A549 (cell line): ENCODE data around the gene CCDC33. TPM values are rescaled to one million over a fixed set of nuclear protein-coding genes. Genes with fewer than 3 reads are reported as not detected.

Source experiments
- ATAC-seq, 2 experiments: fragments of 200-7000 bp in 1 of 2; fragments of >200 bp in 1 of 2; cut with Nextera tagmentation in 1 of 2; cut with Tn5 transposase in 1 of 2; 3 replicates each; pipeline versions ENCODE4 v1.8.0 to v1.9.1; 2018 to 2020; ENCODE audit warnings: mild to moderate bottlenecking in 1 of 2, moderate library complexity in 1 of 2
- CTCF ChIA-PET: fragments of 300-600 bp; sonication (Branson Sonifier 250); formaldehyde crosslinking; extraction: SDS; loops from one replicate; lab custom pipeline; 2021; ENCODE audit warnings: antibody characterized with exemption, inconsistent platforms; lab: Yijun Ruan, JAX
- POLR2A ChIA-PET: fragments of 350-600 bp; formaldehyde crosslinking; extraction: SDS; loops from one replicate; lab custom pipeline; 2021; ENCODE audit warnings: antibody characterized with exemption, inconsistent platforms; lab: Yijun Ruan, JAX
- DNase-seq, 2 experiments: peaks; one replicate each; pipeline versions ENCODE4 v3.0.0 to v3.0.0-alpha.2; 2011 to 2016; ENCODE audit warnings: low read depth in 1 of 2, low spot score in 1 of 2
- FAIRE-seq: peaks from 2 replicates; lab custom pipeline; 2011; peaks lifted over from hg19 to GRCh38; lab: Jason Lieb, UNC
- H3K27ac ChIP-seq, 2 experiments: fragments of >200 bp; sonication (Bioruptor Twin); formaldehyde crosslinking; 3 replicates each; pipeline ENCODE4 v1.5.1; 2016 to 2017
- H3K4me1 ChIP-seq: fragments of >200 bp; sonication (Bioruptor Twin); formaldehyde crosslinking; 3 replicates; pipeline ENCODE4 v1.6.1; 2016
- H3K4me2 ChIP-seq: fragments of >200 bp; sonication (Bioruptor Twin); formaldehyde crosslinking; 3 replicates; pipeline ENCODE4 v1.6.1; 2016
- H3K4me3 ChIP-seq: fragments of >200 bp; sonication (Bioruptor Twin); formaldehyde crosslinking; 3 replicates; pipeline ENCODE4 v1.5.1; 2016
- H3K9me3 ChIP-seq: fragments of >200 bp; sonication (Bioruptor Twin); formaldehyde crosslinking; 3 replicates; pipeline ENCODE4 v1.6.1; 2016
- CBX2 ChIP-seq: fragments of 200-600 bp; sonication (generic); IDR thresholded peaks from 2 replicates; pipeline ENCODE4 v1.6.1; 2016; ENCODE audit warnings: low read depth, mild to moderate bottlenecking, borderline replicate concordance
- CHD2 ChIP-seq: fragments of 150-350 bp; IDR thresholded peaks from 2 replicates; pipeline ENCODE4 v1.6.1; 2014; ENCODE audit warnings: low read length; ENCODE audit not compliant: partially characterized antibody
- CTCF ChIP-seq: fragments of >200 bp; sonication (Bioruptor Twin); formaldehyde crosslinking; IDR thresholded peaks from 3 replicates; pipeline ENCODE4 v1.5.1; 2016
- EHF ChIP-seq: fragments of 250-450 bp; sonication (Bioruptor Pico); IDR thresholded peaks from 2 replicates; pipeline ENCODE4 v1.5.0; 2020; ENCODE audit warnings: mild to moderate bottlenecking
- ESRRA ChIP-seq: fragments of 150-350 bp; IDR thresholded peaks from 2 replicates; pipeline ENCODE4 v1.6.1; 2014; ENCODE audit warnings: mild to moderate bottlenecking, low read length, borderline replicate concordance
- GATA3 ChIP-seq: IDR thresholded peaks from 2 replicates; pipeline ENCODE4 v1.6.1; 2012; ENCODE audit warnings: borderline replicate concordance
- HOXB13 ChIP-seq: fragments of 250-450 bp; sonication (Bioruptor Pico); IDR thresholded peaks from 2 replicates; pipeline ENCODE4 v1.5.0; 2020; ENCODE audit warnings: low read depth, mild to moderate bottlenecking, moderate library complexity
- JUN ChIP-seq, 2 experiments: fragments of >200 bp; sonication (Bioruptor Twin); formaldehyde crosslinking; IDR thresholded peaks; 2 replicates in 1 of 2; 3 replicates in 1 of 2; pipeline ENCODE4 v1.6.1; 2016 to 2017
- JUNB ChIP-seq: fragments of >200 bp; sonication (Bioruptor Twin); formaldehyde crosslinking; IDR thresholded peaks from 2 replicates; pipeline ENCODE4 v1.6.1; 2016
- KDM1A ChIP-seq: fragments of 200-600 bp; sonication (generic); IDR thresholded peaks from 2 replicates; pipeline ENCODE4 v1.6.1; 2016; ENCODE audit warnings: low read depth, mild to moderate bottlenecking
- MAX ChIP-seq: IDR thresholded peaks from 2 replicates; pipeline ENCODE4 v1.6.1; 2012
- NPAS2 ChIP-seq: fragments of 250-450 bp; sonication (Bioruptor Pico); IDR thresholded peaks from 2 replicates; pipeline ENCODE4 v1.8.0; 2022; ENCODE audit warnings: mild to moderate bottlenecking, moderate library complexity, borderline replicate concordance
- PHF8 ChIP-seq: fragments of 200-600 bp; sonication (generic); IDR thresholded peaks from 2 replicates; pipeline ENCODE4 v1.6.1; 2016; ENCODE audit warnings: low read depth, mild to moderate bottlenecking, antibody characterized with exemption, moderate library complexity, borderline replicate concordance
- POLR2A ChIP-seq: IDR thresholded peaks from 2 replicates; pipeline ENCODE4 v1.6.1; 2012; ENCODE audit warnings: mild to moderate bottlenecking, low read length
- POLR2AphosphoS2 ChIP-seq: conservative IDR thresholded peaks from 2 replicates; pipeline ENCODE4 v1.6.1; 2012; ENCODE audit warnings: low read length, improper control_type of control experiment, inconsistent platforms
- RCOR1 ChIP-seq: fragments of 150-350 bp; IDR thresholded peaks from 2 replicates; pipeline ENCODE4 v1.6.1; 2014; ENCODE audit warnings: antibody characterized with exemption, low read length, low read depth
- RNF2 ChIP-seq: fragments of 200-600 bp; sonication (generic); IDR thresholded peaks from 2 replicates; pipeline ENCODE4 v1.6.1; 2016; ENCODE audit warnings: low read depth, mild to moderate bottlenecking, antibody characterized with exemption, moderate library complexity, borderline replicate concordance
- SMC3 ChIP-seq: fragments of >200 bp; sonication (Bioruptor Twin); formaldehyde crosslinking; IDR thresholded peaks from 3 replicates; pipeline ENCODE4 v1.6.1; 2018; ENCODE audit warnings: inconsistent platforms
- USF2 ChIP-seq: fragments of 450-650 bp; IDR thresholded peaks from 2 replicates; pipeline ENCODE4 v1.6.1; 2014; ENCODE audit warnings: antibody characterized with exemption
- ZFP36 ChIP-seq: fragments of 450-650 bp; IDR thresholded peaks from 2 replicates; pipeline ENCODE4 v1.6.1; 2014; ENCODE audit warnings: borderline replicate concordance; ENCODE audit not compliant: partially characterized antibody
- WGBS: methylation state at CpG from one replicate; pipeline ENCODE4 v1.1.6; 2017; ENCODE audit errors: missing lambda C conversion rate; 5-methylcytosine and 5-hydroxymethylcytosine counted together
- polyA plus RNA-seq, 4 experiments: library from polyadenylated mRNA; depleted of rRNA in 3 of 4; stranded (reverse); fragments of >200 nt; fragmentation: RNase III in 1 of 4; extraction: RNeasy Plus Mini Kit Qiagen cat#74134 plus additional on column Dnase treatment in 1 of 4; gene quantifications; 2 replicates in 3 of 4; 3 replicates in 1 of 4; pipeline ENCODE4 v1.2.3, GENCODE V29; 2011 to 2017
- TF ChIP-seq, protein P1 (sequence below): IDR thresholded peaks from 2 replicates; pipeline ENCODE4 v1.6.1; 2012
- TF ChIP-seq, protein P2 (sequence below): fragments of 150-350 bp; IDR thresholded peaks from 2 replicates; pipeline ENCODE4 v1.6.1; 2014; ENCODE audit warnings: low read depth, mild to moderate bottlenecking, low read length
- TF ChIP-seq, protein P3 (sequence below): fragments of 200-600 bp; sonication (generic); IDR thresholded peaks from 2 replicates; pipeline ENCODE4 v1.6.1; 2016; ENCODE audit warnings: antibody characterized with exemption, mild to moderate bottlenecking, moderate library complexity

Gene CCDC33
- polyA plus RNA-seq, 2 of the 4 experiments (the other 2 are of a cell fraction): 5.9 to 9.2 TPM

- TF ChIP-seq JUNB (no peak), POLR2A (no peak)
These were observed 40.4 kb downstream of the CCDC33 start (continued) for GRCh38 chr15:74276560-74276959.

DNA sequence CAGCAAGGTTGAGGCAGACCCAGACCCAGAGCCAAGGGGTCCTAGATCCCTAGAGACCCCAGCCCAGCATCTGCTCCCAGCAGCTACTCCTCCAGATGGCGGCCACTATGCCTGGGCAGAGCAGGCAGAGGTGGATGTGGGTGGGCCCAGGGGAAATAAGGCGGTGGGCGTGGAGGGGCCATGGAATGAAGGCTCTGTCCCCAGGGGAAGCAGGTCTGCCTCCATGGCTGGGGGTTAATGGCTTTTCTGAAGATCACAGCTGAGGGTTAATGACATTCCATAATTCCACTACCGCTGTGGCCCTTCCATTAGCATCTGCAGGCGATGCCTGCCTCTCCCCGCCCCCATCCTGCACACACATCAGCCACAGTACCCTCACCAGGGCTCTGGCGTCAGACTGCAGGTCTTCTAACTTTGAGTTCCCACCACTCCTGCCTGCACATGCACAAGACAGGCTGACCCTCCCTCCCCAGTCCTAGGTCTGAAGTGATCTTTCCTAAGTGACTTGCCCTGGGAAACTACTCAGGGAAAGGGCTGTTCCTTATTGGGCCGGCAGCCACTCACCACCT is 41.2 kb downstream of the CCDC33 start:
- ChIA-PET CTCF (interaction anchor here (1.2 to 1.6 kb wide), 2 partner anchors 30 to 34 kb away, joined by 4 read pairs; no protein-coding TSS in a partner anchor), POLR2A (no interaction called here)
- H3K4me1 ChIP-seq: no peaks in the 10 kb centered on the region
- no peak overlapping the region for H3K4me3 ChIP-seq
- no peak overlapping the region for H3K27ac ChIP-seq
- no peak for FAIRE-seq
- 81% methylated on average over 6 of the region's 8 CpGs for WGBS
- TF ChIP-seq CTCF (no peak), ESRRA (no peak), SMC3 (no peak), EHF (CRISPR knock-in tag) (no peak), POLR2A (no peak), KDM1A (no peak), RCOR1 (no peak), CHD2 (no peak), ZFP36 (no peak), CBX2 (no peak), USF2 (no peak), HOXB13 (CRISPR knock-in tag) (no peak), GATA3 (no peak), RNF2 (no peak)
- TF ChIP-seq, protein P1, sequence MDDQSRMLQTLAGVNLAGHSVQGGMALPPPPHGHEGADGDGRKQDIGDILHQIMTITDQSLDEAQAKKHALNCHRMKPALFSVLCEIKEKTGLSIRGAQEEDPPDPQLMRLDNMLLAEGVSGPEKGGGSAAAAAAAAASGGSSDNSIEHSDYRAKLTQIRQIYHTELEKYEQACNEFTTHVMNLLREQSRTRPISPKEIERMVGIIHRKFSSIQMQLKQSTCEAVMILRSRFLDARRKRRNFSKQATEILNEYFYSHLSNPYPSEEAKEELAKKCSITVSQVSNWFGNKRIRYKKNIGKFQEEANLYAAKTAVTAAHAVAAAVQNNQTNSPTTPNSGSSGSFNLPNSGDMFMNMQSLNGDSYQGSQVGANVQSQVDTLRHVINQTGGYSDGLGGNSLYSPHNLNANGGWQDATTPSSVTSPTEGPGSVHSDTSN: no peak
- no peak for DNase-seq
- H3K4me2 ChIP-seq: no peak overlapping the region
- no peak for ATAC-seq
- no peaks in the 10 kb centered on the region for H3K9me3 ChIP-seq

DNA sequence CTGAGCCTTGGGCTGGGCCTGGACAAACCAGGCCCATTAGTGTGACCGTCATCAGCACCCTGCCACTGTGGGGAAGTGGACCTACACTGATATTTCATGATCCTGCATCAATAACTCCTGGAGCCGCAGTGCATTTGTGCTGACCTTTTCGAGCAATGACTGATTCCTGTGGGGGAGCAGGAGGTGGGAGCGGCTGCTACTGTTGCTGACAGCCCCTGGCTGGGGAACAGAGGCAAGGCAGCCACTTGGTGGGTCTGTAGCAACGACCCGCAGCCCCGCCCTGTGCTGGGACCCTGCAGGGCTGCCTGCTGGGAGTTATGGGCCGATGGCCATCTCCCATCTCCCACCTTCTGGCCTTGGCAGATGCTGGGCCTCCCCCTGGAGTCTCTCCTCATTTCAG is 42.1 kb downstream of the CCDC33 start:
- Histone ChIP-seq H3K9me3 (no peaks in the 10 kb centered on the region), H3K27ac (no peak overlapping the region), H3K4me2 (no peak overlapping the region), H3K4me1 (no peaks in the 10 kb centered on the region), H3K4me3 (no peak overlapping the region)
- DNase-seq: no peak
- ChIA-PET POLR2A (no interaction called here), CTCF (interaction anchor here (1.6 kb wide), 1 partner anchor 29 kb away, joined by 4 read pairs; no protein-coding TSS in a partner anchor)
- 66% methylated on average over 4 of the region's 8 CpGs for WGBS
- ATAC-seq: no peak
- FAIRE-seq: no peak
- TF ChIP-seq, protein P2, sequence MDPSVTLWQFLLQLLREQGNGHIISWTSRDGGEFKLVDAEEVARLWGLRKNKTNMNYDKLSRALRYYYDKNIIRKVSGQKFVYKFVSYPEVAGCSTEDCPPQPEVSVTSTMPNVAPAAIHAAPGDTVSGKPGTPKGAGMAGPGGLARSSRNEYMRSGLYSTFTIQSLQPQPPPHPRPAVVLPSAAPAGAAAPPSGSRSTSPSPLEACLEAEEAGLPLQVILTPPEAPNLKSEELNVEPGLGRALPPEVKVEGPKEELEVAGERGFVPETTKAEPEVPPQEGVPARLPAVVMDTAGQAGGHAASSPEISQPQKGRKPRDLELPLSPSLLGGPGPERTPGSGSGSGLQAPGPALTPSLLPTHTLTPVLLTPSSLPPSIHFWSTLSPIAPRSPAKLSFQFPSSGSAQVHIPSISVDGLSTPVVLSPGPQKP: no peak
- TF ChIP-seq MAX (no peak), NPAS2 (CRISPR knock-in tag) (no peak), PHF8 (no peak), JUN (IDR thresholded peaks at IDR 0.05) (no peak), USF2 (no peak), SMC3 (no peak), HOXB13 (CRISPR knock-in tag) (no peak), POLR2AphosphoS2 (no peak), ESRRA (no peak), JUNB (no peak)
- TF ChIP-seq, protein P3, sequence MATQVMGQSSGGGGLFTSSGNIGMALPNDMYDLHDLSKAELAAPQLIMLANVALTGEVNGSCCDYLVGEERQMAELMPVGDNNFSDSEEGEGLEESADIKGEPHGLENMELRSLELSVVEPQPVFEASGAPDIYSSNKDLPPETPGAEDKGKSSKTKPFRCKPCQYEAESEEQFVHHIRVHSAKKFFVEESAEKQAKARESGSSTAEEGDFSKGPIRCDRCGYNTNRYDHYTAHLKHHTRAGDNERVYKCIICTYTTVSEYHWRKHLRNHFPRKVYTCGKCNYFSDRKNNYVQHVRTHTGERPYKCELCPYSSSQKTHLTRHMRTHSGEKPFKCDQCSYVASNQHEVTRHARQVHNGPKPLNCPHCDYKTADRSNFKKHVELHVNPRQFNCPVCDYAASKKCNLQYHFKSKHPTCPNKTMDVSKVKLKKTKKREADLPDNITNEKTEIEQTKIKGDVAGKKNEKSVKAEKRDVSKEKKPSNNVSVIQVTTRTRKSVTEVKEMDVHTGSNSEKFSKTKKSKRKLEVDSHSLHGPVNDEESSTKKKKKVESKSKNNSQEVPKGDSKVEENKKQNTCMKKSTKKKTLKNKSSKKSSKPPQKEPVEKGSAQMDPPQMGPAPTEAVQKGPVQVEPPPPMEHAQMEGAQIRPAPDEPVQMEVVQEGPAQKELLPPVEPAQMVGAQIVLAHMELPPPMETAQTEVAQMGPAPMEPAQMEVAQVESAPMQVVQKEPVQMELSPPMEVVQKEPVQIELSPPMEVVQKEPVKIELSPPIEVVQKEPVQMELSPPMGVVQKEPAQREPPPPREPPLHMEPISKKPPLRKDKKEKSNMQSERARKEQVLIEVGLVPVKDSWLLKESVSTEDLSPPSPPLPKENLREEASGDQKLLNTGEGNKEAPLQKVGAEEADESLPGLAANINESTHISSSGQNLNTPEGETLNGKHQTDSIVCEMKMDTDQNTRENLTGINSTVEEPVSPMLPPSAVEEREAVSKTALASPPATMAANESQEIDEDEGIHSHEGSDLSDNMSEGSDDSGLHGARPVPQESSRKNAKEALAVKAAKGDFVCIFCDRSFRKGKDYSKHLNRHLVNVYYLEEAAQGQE: no peak
